ENCODE results near the gene C12orf57. TPM values are rescaled to one million over a fixed set of nuclear protein-coding genes. Genes with fewer than 3 reads are reported as not detected.

Gene C12orf57
- total RNA-seq, 4 donors from 2014 or later, result 344 to 666 (median 383) TPM

GRCh38 chr12:6946033-6946919 is 2.5 kb downstream of the C12orf57 start:
- Histone ChIP-seq H3K27ac (peak overlapping the region; percentile 61 to 97 (median 73)), H3K9me3 (no peaks in the 10 kb centered on the region), H3K27me3 (no peaks in the 10 kb centered on the region), H3K36me3 (peaks cover 5 to 7% of the 10 kb centered on the region in 2 donors), H3K4me1 (peaks cover 19 to 34% of the 10 kb centered on the region in 2 donors), H3K4me3 (replicated peaks in 1 of 3) (peak overlapping the region in 2 of 3 donors; percentile 1 to 35)
- intact Hi-C loops (cut with DNase I), result loop anchor here (2.0 to 5.0 kb wide), 3 partner anchors 17 to 166 kb away; partner anchors contain the start of gene C1R
- DNase-seq, result peak; percentile 99
- peak in 1 of 2 donors; percentile 98 for TF ChIP-seq POLR2A (IDR thresholded peaks at IDR 0.05)
- TF ChIP-seq, protein P1, sequence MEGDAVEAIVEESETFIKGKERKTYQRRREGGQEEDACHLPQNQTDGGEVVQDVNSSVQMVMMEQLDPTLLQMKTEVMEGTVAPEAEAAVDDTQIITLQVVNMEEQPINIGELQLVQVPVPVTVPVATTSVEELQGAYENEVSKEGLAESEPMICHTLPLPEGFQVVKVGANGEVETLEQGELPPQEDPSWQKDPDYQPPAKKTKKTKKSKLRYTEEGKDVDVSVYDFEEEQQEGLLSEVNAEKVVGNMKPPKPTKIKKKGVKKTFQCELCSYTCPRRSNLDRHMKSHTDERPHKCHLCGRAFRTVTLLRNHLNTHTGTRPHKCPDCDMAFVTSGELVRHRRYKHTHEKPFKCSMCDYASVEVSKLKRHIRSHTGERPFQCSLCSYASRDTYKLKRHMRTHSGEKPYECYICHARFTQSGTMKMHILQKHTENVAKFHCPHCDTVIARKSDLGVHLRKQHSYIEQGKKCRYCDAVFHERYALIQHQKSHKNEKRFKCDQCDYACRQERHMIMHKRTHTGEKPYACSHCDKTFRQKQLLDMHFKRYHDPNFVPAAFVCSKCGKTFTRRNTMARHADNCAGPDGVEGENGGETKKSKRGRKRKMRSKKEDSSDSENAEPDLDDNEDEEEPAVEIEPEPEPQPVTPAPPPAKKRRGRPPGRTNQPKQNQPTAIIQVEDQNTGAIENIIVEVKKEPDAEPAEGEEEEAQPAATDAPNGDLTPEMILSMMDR (IDR thresholded peaks at IDR 0.05), result peak in 1 of 6 experiments; percentile 32
- WGBS, 2 donors, result 9 to 19% methylated on average over 24 of the region's 32 CpGs

GRCh38 chr12:6946920-6947374 is 3.1 kb downstream of the C12orf57 start:
- WGBS, 2 donors, result 49 to 55% methylated on average over 8 of the region's 8 CpGs
- peak overlapping the region in 2 of 3 donors; percentile 73 to 97 for H3K27ac ChIP-seq

GRCh38 chr12:6947615-6948014 is 3.8 kb downstream of the C12orf57 start:
- Histone ChIP-seq H3K27ac (no peak overlapping the region), H3K27me3 (no peaks in the 10 kb centered on the region), H3K9me3 (no peaks in the 10 kb centered on the region), H3K36me3 (no peaks in the 10 kb centered on the region), H3K4me3 (replicated peaks in 1 of 3) (no peak overlapping the region), H3K4me1 (peaks cover 19 to 32% of the 10 kb centered on the region in 2 donors)
- DNase-seq, result no peak
- intact Hi-C loops (cut with DNase I), result loop anchor here (2.0 to 5.0 kb wide), 3 partner anchors 15 to 165 kb away; partner anchors contain the start of gene C1R
- TF ChIP-seq POLR2A (IDR thresholded peaks at IDR 0.05), result no peak
- TF ChIP-seq, protein P1 (IDR thresholded peaks at IDR 0.05), result no peak
- WGBS, 2 donors, result 85 to 89% methylated on average over 8 of the region's 8 CpGs

More at GRCh38 chr12:6946920-6947374, 3.1 kb downstream of the C12orf57 start:
- H3K4me1 ChIP-seq, result peaks cover 19 to 34% of the 10 kb centered on the region in 2 donors
- no peak for DNase-seq
- H3K36me3 ChIP-seq, result peaks cover 0 to under 1% of the 10 kb centered on the region in 2 donors
- no peak for TF ChIP-seq POLR2A (IDR thresholded peaks at IDR 0.05)
- TF ChIP-seq, protein P1 (IDR thresholded peaks at IDR 0.05), result no peak
- peak overlapping the region in 1 of 3 donors; percentile 35 for H3K4me3 ChIP-seq (replicated peaks in 1 of 3)
- no peaks in the 10 kb centered on the region for H3K9me3 ChIP-seq
- no peaks in the 10 kb centered on the region for H3K27me3 ChIP-seq
- intact Hi-C loops (cut with DNase I), result loop anchor here (2.0 to 5.0 kb wide), 3 partner anchors 16 to 165 kb away; partner anchors contain the start of gene C1R

DNA sequence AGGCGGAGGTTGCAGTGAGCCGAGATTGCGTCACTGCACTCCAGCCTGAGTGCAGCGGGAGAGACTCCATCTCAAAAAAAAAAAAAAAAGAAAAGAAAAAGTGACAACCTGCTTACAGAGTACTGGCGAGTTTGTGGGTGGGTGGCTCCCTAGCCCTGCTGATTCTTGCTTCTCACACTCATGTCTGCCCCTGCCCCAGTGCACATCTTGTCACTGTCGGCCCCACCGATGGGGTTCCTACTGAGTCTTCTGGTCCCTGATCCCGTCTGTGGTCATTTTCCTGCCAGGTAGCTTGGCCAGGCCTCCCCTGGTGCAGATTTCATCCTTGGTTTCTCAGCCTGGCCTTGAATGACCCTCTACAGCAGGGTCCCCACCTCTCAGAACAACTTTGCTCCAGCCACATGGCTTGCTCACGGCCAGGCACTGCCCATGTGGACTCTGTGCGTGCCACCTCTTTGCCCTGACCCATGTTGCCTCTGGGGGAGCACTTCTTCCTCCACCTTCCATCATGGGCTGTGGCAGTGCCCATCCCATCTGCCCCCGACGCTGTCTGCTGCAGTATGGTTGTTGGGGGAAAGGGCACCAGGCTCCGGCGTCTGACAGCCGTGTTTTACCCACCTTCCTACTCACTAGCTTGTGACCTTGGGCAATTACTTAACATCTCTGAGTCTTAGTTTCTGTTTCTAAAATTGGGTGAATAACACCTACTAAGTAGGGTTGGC is 5.2 kb downstream of the C12orf57 start:
- 88 to 92% methylated on average over 15 of the region's 15 CpGs for WGBS, 2 donors
- no peak for TF ChIP-seq POLR2A (IDR thresholded peaks at IDR 0.05)
- TF ChIP-seq, protein P1 (IDR thresholded peaks at IDR 0.05), result no peak
- H3K27ac ChIP-seq, result no peak overlapping the region
- H3K36me3 ChIP-seq, result no peaks in the 10 kb centered on the region
- no peaks in the 10 kb centered on the region for H3K27me3 ChIP-seq
- H3K4me3 ChIP-seq (replicated peaks in 1 of 3), result no peak overlapping the region
- DNase-seq, result no peak
- H3K4me1 ChIP-seq, result peaks cover 11 to 28% of the 10 kb centered on the region in 2 donors
- H3K9me3 ChIP-seq, result no peaks in the 10 kb centered on the region
- intact Hi-C loops (cut with DNase I), result loop anchor here (5.0 kb wide), 2 partner anchors 143 to 163 kb away; partner anchors contain the start of gene C1R
